ENCODE results near the gene S100A2. TPM values are rescaled to one million over a fixed set of nuclear protein-coding genes. Genes with fewer than 3 reads are reported as not detected.
A peak's percentile ranks its signal among the peaks of the same experiment; 100 is the strongest.

S100A2 gene
- total and polyA plus RNA-seq, 2 of the 13 experiments (the other 11 are each of a cell fraction or from before 2014, with no cell fraction given): 1.2 TPM

GRCh38 chr1:153548722-153549688 is 16.6 kb downstream of the S100A2 start, which contains the start of gene S100A3:
Gene S100A3, minus strand, starts transcription at chr1:153549258. Its CDS starts 773 bp downstream, at chr1:153548485.
- Histone ChIP-seq H3K79me2 (ENCODE audit: insufficient read depth, low read length) (no peaks in the 10 kb centered on the region), H2AFZ (ENCODE audit: low read length) (no peak within 1 kb of the TSS), H3K9ac (ENCODE audit: insufficient read depth, low read depth, low read length) (no peak within 1 kb of the TSS), H3K36me3 (replicated peaks in 1 of 2; ENCODE audit: control insufficient read depth in 1 of 2, insufficient read depth in 2 of 2, low read length in 2 of 2) (no peaks in the 10 kb centered on the region), H3K4me3 (replicated peaks in 1 of 3; ENCODE audit: insufficient read depth in 1 of 3, low read depth in 2 of 3, low read length in 3 of 3) (peak within 1 kb of the TSS in 1 of 3 experiments; percentile 27; a peak in 1 of 6 replicates), H3K4me2 (ENCODE audit: low read depth, low read length) (peak within 1 kb of the TSS; percentile 40), H4K20me1 (ENCODE audit: insufficient read depth, low read length) (no peaks in the 10 kb centered on the region), H3K9me3 (ENCODE audit: low read length) (no peaks in the 10 kb centered on the region), H3K27ac (ENCODE audit: extremely low read length, insufficient read depth, low read length) (no peak within 1 kb of the TSS), H3K4me1 (ENCODE audit: insufficient read depth, low read length) (peaks cover 90% of the 10 kb centered on the region), H3K27me3 (ENCODE audit: control insufficient read depth in 1 of 2, insufficient read depth in 2 of 2, low read length in 2 of 2) (peaks cover 3 to 15% of the 10 kb centered on the region in 2 experiments; a peak in 3 of 5 replicates)
- DNase-seq (ENCODE audit: low spot score) (no peak), FAIRE-seq (no peak), ATAC-seq (no peak)
- intact Hi-C loops (cut with micrococcal nuclease; ENCODE audit: unreplicated experiment) (no loop called here), in situ Hi-C loops (cut with HindIII; ENCODE audit: extremely low pct_ligation_motif_present, low pct_unique_long_range_greater_than_20kb) (no loop called here)
- ChIA-PET POLR2A (interaction anchor here (1.0 to 2.2 kb wide), 2 partner anchors 13 to 17 kb away, joined by 5 to 10 read pairs; partner anchors contain the start of gene S100A6), CTCF (ENCODE audit: low intra/inter-chr PET ratio, low total read pairs) (no interaction called here)
- WGBS (ENCODE audit: low lambda C conversion rate): 34% methylated on average over 8 of the region's 14 CpGs
- BruUV-seq (replicated peaks): no TSS peak
- no peak for TF ChIP-seq IKZF1 (IDR thresholded peaks at IDR 0.05)
- TF ChIP-seq, protein P1, sequence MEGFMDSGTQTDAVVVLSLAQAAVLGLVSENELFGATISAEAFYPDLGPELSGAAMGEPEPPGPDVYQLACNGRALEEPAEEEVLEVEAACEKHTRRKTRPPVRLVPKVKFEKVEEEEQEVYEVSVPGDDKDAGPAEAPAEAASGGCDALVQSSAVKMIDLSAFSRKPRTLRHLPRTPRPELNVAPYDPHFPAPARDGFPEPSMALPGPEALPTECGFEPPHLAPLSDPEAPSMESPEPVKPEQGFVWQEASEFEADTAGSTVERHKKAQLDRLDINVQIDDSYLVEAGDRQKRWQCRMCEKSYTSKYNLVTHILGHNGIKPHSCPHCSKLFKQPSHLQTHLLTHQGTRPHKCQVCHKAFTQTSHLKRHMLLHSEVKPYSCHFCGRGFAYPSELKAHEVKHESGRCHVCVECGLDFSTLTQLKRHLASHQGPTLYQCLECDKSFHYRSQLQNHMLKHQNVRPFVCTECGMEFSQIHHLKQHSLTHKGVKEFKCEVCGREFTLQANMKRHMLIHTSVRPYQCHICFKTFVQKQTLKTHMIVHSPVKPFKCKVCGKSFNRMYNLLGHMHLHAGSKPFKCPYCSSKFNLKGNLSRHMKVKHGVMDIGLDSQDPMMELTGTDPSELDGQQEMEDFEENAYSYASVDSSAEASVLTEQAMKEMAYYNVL (CRISPR knock-in tag; IDR thresholded peaks at IDR 0.05; ENCODE audit: borderline replicate concordance): no peak
- TF ChIP-seq, protein P2, sequence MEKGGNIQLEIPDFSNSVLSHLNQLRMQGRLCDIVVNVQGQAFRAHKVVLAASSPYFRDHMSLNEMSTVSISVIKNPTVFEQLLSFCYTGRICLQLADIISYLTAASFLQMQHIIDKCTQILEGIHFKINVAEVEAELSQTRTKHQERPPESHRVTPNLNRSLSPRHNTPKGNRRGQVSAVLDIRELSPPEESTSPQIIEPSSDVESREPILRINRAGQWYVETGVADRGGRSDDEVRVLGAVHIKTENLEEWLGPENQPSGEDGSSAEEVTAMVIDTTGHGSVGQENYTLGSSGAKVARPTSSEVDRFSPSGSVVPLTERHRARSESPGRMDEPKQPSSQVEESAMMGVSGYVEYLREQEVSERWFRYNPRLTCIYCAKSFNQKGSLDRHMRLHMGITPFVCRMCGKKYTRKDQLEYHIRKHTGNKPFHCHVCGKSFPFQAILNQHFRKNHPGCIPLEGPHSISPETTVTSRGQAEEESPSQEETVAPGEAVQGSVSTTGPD (CRISPR knock-in tag; IDR thresholded peaks at IDR 0.05): no peak
- no peak for TF ChIP-seq ZBTB8A (CRISPR knock-in tag; IDR thresholded peaks at IDR 0.05; ENCODE audit: borderline replicate concordance, low read depth)
- TF ChIP-seq ZNF256 (CRISPR knock-in tag; conservative IDR thresholded peaks at IDR 0.05): no peak
- no peak for TF ChIP-seq ZFP37 (CRISPR knock-in tag; IDR thresholded peaks at IDR 0.05; ENCODE audit: borderline replicate concordance)
- TF ChIP-seq DR1 (CRISPR knock-in tag; IDR thresholded peaks at IDR 0.05): no peak
- TF ChIP-seq HNRNPL (IDR thresholded peaks at IDR 0.05; ENCODE audit: low read depth, low read length): 0 out of 2 replicates have a peak, but pooled peaks have one; percentile 68
- peak; percentile 51 for TF ChIP-seq XRCC5 (optimal IDR thresholded peaks at IDR 0.05; ENCODE audit: low read length)
- TF ChIP-seq ZNF17 (CRISPR knock-in tag; IDR thresholded peaks at IDR 0.05): no peak
- no peak for TF ChIP-seq SP4 (CRISPR knock-in tag; IDR thresholded peaks at IDR 0.05)
- TF ChIP-seq MED13 (CRISPR knock-in tag; IDR thresholded peaks at IDR 0.05): no peak
- no peak for TF ChIP-seq NKX3-1 (CRISPR knock-in tag; IDR thresholded peaks at IDR 0.05)
- TF ChIP-seq FOXA3 (CRISPR knock-in tag; IDR thresholded peaks at IDR 0.05): no peak
- peak; percentile 52; the same call in 1 of the 2 replicates for TF ChIP-seq FOSL2 (CRISPR knock-in tag; IDR thresholded peaks at IDR 0.05)
- TF ChIP-seq ZNF883 (CRISPR knock-in tag; IDR thresholded peaks at IDR 0.05; ENCODE audit: not compliant biosample characterization): no peak
- TF ChIP-seq ZNF879 (CRISPR knock-in tag; IDR thresholded peaks at IDR 0.05): no peak
- no peak for TF ChIP-seq KLF15 (CRISPR knock-in tag; IDR thresholded peaks at IDR 0.05; ENCODE audit: borderline replicate concordance)
- TF ChIP-seq FOXK2 (IDR thresholded peaks at IDR 0.05): no peak
- TF ChIP-seq PHF8 (CRISPR knock-in tag; IDR thresholded peaks at IDR 0.05): no peak
- TF ChIP-seq ZBTB42 (CRISPR knock-in tag; IDR thresholded peaks at IDR 0.05): no peak
- TF ChIP-seq CEBPG (CRISPR knock-in tag; IDR thresholded peaks at IDR 0.05): no peak

Data from HepG2 (cell line).